GM19463 (cell line): ENCODE measurements around the gene CYB561D1.

Experiments
- ATAC-seq: cut with Tn5 transposase; IDR thresholded peaks from one replicate; pipeline ENCODE4 v1.9.1; 2021; ENCODE audit warnings: mild to moderate bottlenecking, moderate library complexity; ENCODE audit not compliant: unreplicated experiment

CYB561D1 gene

DNA sequence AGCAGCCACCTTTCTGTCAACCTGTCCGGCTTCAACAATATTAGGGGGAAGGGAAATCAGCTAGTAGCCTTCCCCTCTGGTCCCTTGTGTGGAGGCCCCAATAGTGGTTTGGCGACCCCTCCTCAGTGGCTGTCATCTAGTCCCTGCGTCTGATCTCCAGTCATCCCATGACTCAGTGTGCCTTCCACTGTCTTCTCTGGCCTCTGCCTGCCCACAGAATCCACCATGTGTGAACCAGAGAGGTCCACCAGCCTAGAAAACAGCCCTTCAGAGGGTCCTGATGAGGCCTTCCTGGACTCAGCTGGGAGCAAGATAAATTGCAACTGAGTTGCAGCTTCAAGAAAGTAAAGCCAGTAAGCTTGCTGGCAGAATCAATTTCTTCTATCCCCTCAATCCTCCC, 14.0 kb upstream of the CYB561D1 start:
- ATAC-seq = no peak

DNA sequence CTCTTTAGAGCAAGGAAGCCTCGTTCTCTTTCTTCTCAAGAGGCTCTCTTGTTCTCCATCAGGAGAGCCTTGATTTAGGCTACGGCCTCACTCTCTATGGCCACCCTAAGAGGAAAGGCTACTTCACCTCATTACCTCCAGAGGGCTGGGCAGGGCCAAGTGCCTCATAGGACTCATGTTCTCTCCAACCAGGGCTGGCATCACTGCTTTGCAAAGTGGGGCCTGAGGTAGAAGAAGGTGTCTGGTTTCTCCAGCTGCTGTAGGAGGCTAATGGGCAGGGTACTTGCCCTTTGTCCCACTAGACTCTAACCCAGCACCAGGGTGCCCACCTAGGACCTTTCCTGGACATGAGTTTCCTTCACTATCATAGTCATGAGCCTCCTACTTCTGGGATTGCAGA, 12.2 kb upstream of the CYB561D1 start:
- ATAC-seq = no peak

DNA sequence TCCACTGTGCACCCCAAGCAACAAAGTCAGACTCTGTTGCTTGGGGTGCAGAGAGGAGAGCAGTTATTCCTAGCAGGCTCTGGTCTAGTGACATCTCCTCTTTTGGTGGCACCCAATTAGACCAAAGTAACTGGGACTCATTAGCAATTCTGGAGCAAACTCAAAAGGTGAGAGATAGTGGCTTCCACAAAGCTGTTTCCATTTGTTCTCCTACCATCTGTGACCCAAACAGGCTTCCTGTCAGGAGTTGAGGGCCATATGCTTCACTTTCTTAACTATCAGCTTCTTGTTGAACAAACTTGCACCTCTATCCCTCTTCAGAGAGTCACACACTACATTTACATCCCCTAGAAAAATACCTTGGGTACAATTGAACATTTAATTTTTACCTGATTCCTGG, 11.7 kb upstream of the CYB561D1 start:
- no peak for ATAC-seq

DNA sequence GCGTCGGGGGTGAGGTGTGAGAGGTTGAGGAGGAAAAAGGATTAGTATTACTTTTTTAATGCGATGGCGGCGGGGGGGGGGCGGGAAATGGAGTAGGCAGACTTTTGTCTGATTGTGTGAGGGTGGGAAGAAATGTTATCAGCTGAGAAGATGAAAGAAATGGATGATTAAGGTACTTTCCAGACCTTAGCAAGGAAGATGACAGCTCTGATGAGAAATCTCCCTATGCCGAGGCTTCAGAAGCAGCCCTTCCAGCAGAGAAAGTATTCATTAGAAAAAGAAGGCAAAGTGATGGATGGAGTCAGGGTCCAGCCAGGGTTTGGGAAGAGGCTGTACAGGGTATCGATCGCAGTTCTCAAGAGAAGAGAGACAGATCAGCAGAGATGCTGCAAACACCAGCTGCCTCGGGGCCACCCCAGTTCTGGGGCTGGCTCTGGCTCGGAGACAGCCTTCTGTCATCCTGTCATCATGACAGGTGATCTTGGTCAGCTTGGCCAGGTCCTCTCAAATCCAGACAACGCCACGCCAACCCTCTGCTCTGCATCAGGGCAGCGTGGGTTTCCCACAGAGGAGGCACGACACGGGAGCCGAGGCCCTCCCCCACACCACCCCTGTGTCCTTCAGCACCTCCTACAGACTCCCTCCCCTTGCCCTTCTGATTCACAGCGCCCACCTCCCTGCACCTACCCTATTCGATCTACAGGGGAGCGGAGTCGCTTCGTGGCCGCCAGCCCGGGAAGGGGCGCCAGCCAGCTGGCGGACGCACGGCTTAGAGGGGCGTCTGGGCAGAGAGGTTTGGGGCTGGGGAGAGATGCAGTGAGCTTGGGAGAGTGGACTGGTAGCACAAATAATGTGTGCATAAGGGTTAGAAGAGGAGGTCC, 10.9 kb upstream of the CYB561D1 start:
- ATAC-seq = peak; percentile 21

DNA sequence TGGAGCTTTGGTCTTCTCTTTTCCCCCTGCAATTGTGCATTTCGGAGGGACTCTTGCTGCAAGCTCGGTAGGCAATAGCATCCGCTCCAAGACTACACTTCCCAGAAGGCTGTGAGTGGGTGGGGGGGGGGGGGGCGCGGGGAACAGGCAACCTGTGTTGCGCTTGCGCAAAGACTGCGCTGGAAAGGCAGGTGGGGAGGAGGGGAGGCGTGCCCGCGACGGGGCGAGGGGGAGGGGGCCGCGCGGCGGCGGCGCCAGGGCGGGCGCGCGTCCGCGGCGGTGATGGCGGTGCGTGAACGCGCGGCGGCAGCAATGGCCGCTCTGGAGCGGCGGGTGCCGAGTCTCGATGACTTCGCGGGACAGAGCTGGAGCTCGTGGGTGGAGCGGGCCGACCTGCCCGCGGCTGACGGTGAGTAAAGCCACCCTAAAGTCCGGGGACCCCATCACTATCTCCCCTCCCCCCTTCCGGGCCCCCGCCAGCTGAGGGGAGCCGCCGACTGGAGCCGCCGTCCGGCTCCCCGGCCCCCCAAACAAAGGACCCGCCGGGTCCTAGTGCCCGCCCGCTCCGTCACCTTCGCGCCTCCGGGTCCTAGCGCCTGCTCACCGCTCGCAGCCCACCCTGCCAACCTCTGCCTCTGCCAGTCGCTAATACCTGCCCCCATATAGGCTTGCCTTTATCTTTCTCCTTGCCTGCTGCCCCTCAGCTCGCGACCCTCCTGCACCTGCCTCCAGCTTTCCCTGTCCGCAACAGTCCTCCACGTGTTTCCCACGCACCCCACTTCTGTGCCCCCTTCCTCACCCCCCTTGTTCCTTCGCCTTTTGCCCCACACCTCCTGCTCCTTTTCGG, 10.0 kb upstream of the CYB561D1 start, which contains the start of gene ATXN7L2:
Gene ATXN7L2 (plus strand): TSS at position 234 of the 847 bp plus-strand sequence. CDS start 49 bp downstream, at position 283.
- ATAC-seq = peak; percentile 74

DNA sequence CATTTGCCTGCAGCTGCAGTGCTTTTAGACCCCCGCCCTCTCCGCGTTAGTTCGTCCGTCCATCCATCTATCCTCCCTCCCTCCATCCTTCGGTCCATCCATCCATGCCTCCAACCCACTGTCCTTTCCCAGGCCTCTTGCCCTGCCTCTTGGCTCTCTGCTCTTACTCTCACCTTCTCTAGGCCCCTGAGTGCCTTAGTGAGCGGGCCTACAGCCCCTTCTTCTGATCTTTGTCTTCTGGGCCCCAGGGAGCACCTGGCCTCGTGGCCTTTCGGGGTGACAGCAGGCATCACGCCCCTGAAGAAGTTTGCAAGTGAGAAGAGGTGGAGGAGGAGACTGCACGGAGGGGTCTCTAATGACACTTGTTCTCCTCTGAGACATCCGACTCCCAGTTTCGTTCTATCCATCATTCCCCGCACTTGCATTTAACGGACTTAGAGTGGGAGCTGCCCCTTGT, 9.3 kb upstream of the CYB561D1 start:
- ATAC-seq = no peak

DNA sequence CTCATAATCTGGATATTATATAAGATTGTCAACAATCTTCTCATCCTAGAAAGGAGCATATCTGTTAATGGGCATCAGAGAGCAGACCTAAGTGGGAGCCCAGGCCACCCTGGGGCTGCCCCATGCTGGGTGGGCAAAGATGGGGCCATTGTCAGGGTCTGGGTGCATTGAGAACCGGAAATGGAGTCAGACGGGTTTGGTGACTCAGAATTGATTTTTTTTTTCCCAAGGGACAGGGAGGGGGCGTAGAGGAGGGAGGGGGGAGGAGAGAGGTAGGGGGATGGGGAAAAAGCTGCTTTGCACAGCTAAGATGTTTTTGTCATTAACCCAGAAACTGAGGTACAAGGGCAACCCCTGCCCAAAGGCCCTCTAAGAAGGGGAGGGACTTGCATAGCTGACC, 8.9 kb upstream of the CYB561D1 start:
- no peak for ATAC-seq

DNA sequence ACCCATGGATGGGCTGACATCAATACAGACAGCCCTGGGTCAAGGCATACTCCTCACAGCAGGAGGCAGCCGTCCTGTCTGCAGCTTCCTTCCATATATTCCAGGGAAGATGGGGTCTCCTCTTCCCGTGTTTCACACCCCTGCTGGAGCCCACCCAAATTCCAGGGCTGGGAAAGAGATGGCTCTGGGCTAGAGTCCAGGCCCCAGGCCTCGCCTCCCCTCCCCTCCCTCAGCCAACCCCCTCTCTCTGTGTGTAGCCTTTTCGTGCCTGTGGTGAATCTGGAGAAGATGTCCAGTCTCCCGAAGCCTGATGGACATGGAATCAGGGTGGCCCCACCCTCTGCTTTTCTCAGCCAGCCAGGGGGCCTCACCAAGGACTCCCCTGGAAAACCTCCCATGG, 6.6 kb upstream of the CYB561D1 start:
- ATAC-seq = no peak

DNA sequence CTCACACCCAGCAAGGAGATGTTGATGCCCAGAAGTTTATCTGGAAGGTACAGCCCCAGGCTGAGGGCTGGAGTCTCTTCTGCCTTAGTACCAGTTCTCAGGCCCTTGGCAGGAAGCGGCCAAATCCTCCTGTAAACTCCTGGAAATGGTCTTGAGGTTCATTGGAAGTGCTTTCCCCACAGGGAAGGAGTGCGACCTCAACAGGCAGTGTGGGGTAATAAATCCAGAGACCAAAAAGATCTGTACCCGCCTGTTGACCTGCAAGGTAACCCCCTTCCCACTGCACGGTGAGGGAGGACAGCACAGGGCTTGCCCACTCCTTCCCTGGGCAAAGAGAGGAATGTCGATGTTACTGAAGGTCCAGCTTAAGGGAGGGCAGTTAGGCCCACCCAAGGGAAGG, 5.7 kb upstream of the CYB561D1 start:
- no peak for ATAC-seq

DNA sequence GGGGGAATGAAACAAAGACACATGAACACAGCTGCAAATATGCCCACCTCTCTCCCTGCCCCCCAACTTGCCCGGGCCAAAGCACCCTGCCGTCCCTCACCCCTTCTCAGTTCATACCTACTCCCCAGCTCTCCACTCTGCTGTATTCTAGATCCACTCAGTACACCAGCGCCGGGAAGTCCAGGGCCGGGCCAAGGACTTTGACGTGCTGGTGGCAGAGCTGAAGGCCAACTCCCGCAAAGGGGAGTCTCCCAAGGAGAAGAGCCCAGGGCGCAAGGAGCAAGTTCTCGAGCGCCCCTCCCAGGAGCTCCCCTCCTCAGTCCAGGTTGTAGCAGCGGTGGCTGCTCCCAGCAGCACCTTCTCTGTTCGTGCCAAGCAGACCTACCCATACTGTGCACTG, 5.2 kb upstream of the CYB561D1 start:
- no peak for ATAC-seq

DNA sequence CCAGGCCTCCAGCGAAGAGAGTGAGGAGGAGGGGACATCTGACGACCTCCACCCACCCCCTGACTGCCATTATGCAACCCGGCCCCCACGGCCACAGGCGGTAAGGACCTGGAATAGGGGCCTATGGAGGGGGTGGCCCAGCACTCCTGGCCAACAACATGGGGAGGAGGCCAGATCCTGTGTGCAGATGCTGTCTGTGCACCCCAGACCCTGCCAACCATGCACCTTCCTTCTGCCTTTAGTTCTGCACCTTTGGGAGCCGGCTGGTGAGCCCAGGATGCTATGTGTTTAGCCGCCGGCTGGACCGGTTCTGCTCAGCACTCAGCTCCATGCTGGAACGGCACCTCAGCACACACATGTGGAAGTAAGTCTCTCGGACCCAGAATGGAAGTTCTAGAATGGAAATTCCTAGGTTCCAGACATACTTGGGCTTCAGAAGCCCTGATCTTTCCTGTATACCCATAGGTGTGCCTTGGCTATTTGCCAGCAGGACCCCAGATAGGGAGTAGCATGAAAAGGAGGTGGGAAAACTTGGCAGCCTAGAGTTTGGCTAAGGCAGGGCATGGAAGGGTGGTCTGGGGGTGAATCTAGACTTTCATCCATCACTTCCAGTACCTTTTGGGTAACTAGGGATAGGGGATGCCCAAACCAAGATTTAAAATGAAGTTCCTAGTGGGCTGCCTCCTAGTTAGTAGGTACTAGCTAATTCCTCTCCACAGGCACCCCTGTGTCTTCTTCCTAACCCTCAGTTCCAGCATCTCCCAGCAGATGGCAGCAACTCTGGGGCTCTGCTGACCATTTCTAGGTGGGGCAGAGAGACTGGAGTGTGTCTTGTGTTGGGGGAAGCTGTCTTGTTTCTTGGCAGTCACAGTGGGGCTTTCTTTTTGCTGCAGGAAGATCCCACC, 3.6 kb upstream of the CYB561D1 start:
- ATAC-seq = peak; percentile 31

DNA sequence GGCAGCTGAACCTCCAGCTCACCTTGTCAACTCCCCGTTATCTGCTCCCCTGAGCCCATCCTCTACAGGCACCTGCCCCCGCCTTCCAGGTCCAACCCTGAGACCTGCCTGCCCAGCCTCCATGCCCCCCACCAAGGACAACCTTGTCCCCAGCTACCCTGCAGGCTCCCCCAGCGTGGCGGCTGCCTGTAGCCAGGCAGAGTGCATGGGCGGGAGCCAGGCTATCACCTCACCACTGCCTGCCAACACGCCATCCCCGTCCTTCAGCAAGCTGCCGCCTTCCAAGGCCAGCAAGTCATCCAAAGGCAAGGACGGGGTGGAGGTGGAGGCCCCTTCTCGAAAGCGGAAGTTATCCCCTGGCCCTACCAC, 3.0 kb upstream of the CYB561D1 start:
- ATAC-seq = no peak

DNA sequence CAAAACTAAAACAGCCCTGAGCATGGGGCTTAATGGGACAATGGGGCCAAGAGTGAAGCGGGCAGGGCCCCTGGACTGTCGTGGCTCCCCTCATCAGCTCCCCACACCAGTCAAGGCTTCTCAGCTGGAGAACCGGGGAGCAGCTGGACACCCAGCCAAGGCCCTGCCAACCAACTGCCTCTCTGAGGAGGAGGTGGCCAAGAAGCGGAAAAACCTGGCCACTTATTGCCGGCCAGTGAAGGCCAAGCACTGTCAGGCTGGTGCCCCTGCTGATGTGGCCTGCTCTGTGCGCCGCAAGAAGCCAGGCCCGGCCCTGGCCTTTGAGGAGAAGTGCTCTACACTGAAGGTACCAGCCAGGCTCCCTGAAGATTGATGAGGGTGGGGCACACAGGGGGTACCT, 2.5 kb upstream of the CYB561D1 start:
- ATAC-seq = no peak

DNA sequence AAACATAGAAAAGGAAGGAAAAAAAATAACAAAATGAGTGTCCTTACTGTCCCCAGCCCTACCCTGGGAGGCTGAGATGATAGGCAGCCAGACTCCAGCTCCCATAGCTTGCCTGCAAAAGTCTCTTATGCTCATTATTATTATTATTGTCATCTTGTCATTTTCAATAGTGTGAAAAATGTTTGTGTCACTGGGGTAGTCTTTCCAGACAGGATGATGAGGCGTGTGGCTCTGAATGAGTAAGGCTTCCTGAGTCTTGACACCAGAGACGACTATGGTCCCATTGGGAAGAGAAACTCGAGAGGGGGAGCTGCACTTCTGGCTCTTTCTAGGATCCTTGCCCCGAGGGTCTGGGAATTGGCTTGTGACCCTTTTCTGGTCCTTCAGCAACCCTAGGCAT, 1.1 kb upstream of the CYB561D1 start:
- ATAC-seq = no peak

DNA sequence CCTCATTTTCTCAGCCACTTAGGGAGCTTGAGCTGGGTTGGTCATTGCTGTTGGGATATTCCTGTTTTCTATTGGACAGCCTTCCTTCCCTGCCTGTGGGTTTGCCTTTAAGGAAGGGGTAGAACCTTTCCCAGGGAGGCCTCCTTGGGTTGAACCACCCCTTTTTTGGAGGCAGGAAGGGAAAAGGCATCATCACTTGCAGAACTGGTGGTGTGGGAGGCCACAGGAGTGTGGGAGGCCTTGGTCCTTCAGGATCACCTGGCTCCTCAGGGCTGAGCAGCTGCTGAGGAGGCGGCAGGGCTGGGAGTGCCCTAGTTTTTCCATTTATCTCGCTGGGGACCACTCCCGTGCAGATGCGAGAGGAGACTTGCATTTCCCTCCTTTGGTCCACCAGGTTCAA, 667 bp upstream of the CYB561D1 start:
- no peak for ATAC-seq

DNA sequence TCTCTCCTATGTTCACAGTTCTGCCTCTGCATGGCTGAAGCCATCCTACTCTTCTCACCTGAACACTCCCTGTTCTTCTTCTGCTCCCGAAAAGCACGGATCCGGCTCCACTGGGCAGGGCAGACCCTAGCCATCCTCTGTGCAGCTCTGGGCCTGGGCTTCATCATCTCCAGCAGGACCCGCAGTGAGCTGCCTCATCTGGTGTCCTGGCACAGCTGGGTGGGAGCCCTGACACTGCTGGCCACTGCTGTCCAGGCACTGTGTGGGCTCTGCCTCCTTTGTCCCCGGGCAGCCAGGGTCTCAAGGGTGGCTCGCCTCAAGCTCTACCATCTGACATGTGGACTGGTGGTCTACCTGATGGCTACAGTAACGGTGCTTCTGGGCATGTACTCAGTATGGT, 1.8 kb downstream of the CYB561D1 start:
- no peak for ATAC-seq

DNA sequence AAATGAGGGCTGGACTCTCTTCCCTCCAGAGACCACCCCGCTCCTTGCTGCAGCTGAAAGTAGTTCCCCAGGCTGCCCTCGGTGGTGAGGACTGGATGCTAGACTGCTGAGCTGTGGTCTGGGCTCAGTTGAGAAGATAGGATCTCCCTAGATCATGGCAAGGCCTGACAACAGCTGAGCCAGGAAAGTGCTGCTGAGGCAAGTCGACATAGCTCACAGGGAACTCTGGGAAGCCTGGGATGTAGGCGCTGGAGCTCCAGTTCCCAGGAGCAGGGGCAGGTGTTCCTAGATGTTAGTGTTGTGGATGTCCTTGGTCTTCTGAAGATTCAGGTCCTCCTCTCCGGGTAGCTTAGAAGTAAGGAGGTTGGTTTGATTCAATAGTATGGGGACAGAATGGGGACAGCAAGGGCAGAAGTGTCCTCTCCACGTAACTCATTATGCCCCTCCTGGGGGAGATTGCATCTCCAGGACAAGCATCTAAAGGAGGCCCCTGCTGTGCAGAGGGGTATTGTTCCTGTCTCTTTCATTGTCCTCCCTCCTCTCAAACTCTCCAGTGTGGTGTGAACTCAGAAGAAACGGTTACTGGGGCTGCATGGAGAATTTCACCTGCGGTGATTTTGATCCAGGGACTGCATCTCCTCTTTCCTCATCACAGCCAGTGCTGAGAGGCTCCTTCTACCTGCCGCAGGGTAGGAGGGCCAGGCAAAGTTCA, 3.7 kb downstream of the CYB561D1 start:
- no peak for ATAC-seq

DNA sequence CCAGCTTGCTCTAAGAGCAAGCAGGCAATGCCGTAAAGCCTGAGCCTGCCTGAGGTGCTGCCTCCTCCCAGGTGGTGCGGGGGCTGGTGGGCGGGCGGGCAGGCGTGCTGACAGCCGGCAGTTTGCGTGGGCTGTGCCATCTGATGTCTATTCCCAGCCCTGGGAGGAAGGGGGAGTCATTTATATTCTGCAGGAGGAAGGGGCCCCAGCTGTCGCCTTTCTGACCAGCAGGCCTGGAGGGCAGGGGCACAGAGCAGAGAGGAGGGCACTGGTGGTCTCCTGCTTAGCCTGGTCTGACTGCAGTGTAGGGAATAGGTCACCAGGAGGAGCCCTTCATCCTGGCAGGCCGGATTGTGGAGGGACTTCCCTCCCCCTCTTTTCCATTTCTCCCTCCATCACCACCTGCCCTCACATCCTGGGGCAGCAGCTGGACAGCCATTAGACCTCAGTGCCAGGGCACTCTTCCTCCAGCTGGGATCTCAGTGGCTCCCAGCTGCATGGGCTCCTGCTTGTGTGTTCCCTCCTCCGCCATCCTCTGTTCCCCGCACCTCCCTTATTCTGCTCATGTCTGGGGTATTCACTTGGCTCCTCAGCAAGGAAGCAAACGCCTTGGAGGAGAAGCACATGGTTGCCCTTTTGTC, 4.4 kb downstream of the CYB561D1 start:
- no peak for ATAC-seq

DNA sequence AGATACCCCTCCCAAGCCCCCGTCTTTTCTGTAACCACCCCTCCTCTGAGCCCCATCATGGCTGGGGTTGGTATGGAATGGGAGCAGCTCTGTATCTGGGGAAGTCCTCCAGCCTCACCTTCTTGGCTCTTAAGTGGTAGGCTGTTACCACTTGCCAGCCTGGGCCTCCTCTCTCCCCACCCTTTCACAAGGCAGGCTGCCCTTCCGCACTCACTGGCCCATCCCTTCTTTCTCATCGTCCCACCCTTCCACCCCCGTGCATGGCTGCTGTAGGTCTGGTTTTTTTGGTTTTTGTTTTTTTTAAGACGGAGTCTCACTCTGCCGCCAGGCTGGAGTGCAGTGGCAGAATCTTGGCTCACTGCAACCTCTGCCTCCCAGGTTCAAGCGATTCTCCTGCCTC, 5.2 kb downstream of the CYB561D1 start:
- ATAC-seq = no peak
